Stimulated activated naive CD8-positive, alpha-beta T cell treated with anti-CD3 and anti-CD28 coated beads, Interleukin-15, Interleukin-2, amounts not matched to agents 100 ng/mL and 50 ng/mL, for 24 hours (primary cell): Measurements from ENCODE around the gene SNU13.
"Not testable (repeated sequence)": the region's sequence is repeated elsewhere in the genome, so short reads cannot be mapped to it uniquely, and the experiment has no call there.

Source experiments
- H3K27ac Mint-ChIP-seq: one replicate; pipeline ENCODE4 v1.8.0; 2021; ENCODE audit warnings: mild to moderate bottlenecking, mixed read lengths
- H3K27me3 Mint-ChIP-seq: one replicate; pipeline ENCODE4 v1.8.0; 2021; ENCODE audit warnings: mixed read lengths
- H3K36me3 Mint-ChIP-seq: one replicate; pipeline ENCODE4 v1.8.0; 2021; ENCODE audit warnings: low read depth, mixed read lengths
- H3K4me1 Mint-ChIP-seq: one replicate; pipeline ENCODE4 v1.8.0; 2021; ENCODE audit warnings: low read depth, mixed read lengths
- H3K4me3 Mint-ChIP-seq: one replicate; pipeline ENCODE4 v1.8.0; 2021; ENCODE audit warnings: mild to moderate bottlenecking, mixed read lengths
- H3K9me3 Mint-ChIP-seq: one replicate; pipeline ENCODE4 v1.8.0; 2021; ENCODE audit warnings: mixed read lengths

The SNU13 gene

GRCh38 chr22:41690476-41690875 lies 1.8 kb upstream of the SNU13 start:
- H3K27ac Mint-ChIP-seq, result peak overlapping the region; percentile 49
- H3K36me3 Mint-ChIP-seq, result peaks cover 18% of the 10 kb centered on the region
- H3K4me3 Mint-ChIP-seq, result peak overlapping the region; percentile 67
- H3K27me3 Mint-ChIP-seq, result no peaks in the 10 kb centered on the region
- H3K4me1 Mint-ChIP-seq, result peaks cover 34% of the 10 kb centered on the region
- no peaks in the 10 kb centered on the region for H3K9me3 Mint-ChIP-seq

DNA sequence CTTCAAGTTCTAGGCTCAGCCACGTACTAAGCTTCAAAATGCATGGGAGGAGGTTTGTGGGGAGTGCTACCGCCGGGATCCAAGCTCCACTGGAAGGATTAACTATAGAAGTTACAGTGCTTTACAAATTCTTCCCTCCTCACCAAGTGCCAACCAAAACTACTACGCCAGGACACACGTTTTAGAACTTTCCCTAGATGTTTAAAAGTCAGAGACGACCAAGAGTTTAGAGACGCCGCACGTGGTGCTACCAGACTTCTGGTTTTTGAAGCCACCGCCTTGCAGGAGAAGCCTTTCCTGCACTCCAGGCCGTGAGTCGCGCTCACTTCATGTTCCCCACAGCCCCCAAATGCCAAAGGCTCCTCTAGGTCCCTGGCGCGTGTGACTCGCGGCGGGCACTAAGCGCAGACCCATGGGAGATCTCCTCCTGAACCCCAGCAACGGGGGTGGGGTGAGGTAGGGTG lies 734 bp downstream of the SNU13 start:
- Mint-ChIP-seq H3K27ac (peak overlapping the region; percentile 97), H3K36me3 (peaks cover 22% of the 10 kb centered on the region), H3K4me1 (peaks cover 39% of the 10 kb centered on the region), H3K4me3 (peak overlapping the region; percentile 97), H3K9me3 (no peaks in the 10 kb centered on the region), H3K27me3 (no peaks in the 10 kb centered on the region)

- H3K4me1 Mint-ChIP-seq, result peaks cover 43% of the 10 kb centered on the region
- H3K9me3 Mint-ChIP-seq, H3K27me3 Mint-ChIP-seq: not testable (repeated sequence)
- H3K27ac Mint-ChIP-seq, result peak overlapping the region; percentile 97
- peak overlapping the region; percentile 97 for H3K4me3 Mint-ChIP-seq
- H3K36me3 Mint-ChIP-seq, result peaks cover 28% of the 10 kb centered on the region
These were observed 1.8 kb downstream of the SNU13 start for GRCh38 chr22:41686890-41687289.

DNA sequence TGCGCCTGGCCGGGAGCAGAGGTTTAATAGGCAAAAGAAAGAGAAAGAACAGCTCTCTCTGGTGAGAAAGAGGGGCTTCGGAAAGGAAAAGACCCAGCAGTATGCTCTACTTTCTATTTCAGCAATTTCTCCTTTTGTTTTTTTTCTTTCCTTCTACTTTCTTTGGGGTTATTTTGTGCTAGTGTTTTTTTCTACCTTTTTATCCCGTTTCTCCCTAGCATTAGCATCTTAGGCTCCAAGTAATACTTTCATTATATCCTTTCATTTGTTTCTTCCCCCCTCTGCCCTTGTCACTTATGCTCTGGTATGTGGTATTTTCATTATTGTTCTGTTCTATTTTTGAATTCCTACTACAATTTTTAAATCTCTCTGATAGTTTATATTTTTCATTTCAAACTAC lies 4.5 kb downstream of the SNU13 start:
- Mint-ChIP-seq H3K4me1 (peaks cover 38% of the 10 kb centered on the region), H3K9me3 (no peaks in the 10 kb centered on the region), H3K4me3 (no peak overlapping the region), H3K36me3 (peaks cover 46% of the 10 kb centered on the region), H3K27ac (peak overlapping the region; percentile 96), H3K27me3 (no peaks in the 10 kb centered on the region)

GRCh38 chr22:41683616-41684015 lies 5.1 kb downstream of the SNU13 start:
- Mint-ChIP-seq H3K27ac (peak overlapping the region; percentile 96), H3K36me3 (peaks cover 46% of the 10 kb centered on the region), H3K4me1 (peaks cover 35% of the 10 kb centered on the region), H3K27me3 (no peaks in the 10 kb centered on the region), H3K4me3 (peak overlapping the region; percentile 99), H3K9me3 (no peaks in the 10 kb centered on the region)

GRCh38 chr22:41683052-41683451 lies 5.6 kb downstream of the SNU13 start:
- Mint-ChIP-seq H3K27me3 (no peaks in the 10 kb centered on the region), H3K4me3 (peak overlapping the region; percentile 99), H3K9me3 (no peaks in the 10 kb centered on the region), H3K27ac (peak overlapping the region; percentile 96), H3K4me1 (peaks cover 38% of the 10 kb centered on the region), H3K36me3 (peaks cover 46% of the 10 kb centered on the region)

- H3K9me3 Mint-ChIP-seq, result no peaks in the 10 kb centered on the region
- H3K36me3 Mint-ChIP-seq, result peaks cover 44% of the 10 kb centered on the region
- H3K4me3 Mint-ChIP-seq, result peak overlapping the region; percentile 99
- no peaks in the 10 kb centered on the region for H3K27me3 Mint-ChIP-seq
- H3K4me1 Mint-ChIP-seq, result peaks cover 30% of the 10 kb centered on the region
- H3K27ac Mint-ChIP-seq, result peak overlapping the region; percentile 96
These were observed 6.4 kb downstream of the SNU13 start for GRCh38 chr22:41682033-41682807.

GRCh38 chr22:41681616-41682015 lies 7.1 kb downstream of the SNU13 start:
- Mint-ChIP-seq H3K9me3 (no peaks in the 10 kb centered on the region), H3K36me3 (peaks cover 47% of the 10 kb centered on the region), H3K27me3 (no peaks in the 10 kb centered on the region), H3K4me1 (peaks cover 29% of the 10 kb centered on the region), H3K27ac (peak overlapping the region; percentile 96), H3K4me3 (peak overlapping the region; percentile 99)

DNA sequence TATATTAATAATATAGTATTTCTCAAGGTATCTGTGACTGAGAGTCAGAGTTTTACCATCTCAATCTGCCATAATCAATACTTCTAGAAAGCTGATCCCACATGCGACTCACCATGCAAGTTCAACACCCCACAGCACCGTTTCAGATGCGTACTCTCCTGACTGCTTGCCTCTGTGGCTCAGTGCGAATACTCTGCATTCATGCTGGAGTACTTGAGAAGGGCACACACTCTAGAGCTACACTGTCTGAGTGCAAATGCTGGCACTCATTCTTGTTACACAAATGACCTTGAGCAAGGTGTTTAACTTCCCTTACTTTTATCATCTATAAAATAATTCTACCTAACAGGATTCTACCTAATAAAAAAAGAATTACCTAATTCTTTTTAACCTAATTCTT lies 12.5 kb downstream of the SNU13 start:
- Mint-ChIP-seq H3K27ac (no peak overlapping the region), H3K4me1 (peaks cover 12% of the 10 kb centered on the region), H3K4me3 (no peak overlapping the region), H3K9me3 (no peaks in the 10 kb centered on the region), H3K36me3 (peaks cover 70% of the 10 kb centered on the region), H3K27me3 (no peaks in the 10 kb centered on the region)

DNA sequence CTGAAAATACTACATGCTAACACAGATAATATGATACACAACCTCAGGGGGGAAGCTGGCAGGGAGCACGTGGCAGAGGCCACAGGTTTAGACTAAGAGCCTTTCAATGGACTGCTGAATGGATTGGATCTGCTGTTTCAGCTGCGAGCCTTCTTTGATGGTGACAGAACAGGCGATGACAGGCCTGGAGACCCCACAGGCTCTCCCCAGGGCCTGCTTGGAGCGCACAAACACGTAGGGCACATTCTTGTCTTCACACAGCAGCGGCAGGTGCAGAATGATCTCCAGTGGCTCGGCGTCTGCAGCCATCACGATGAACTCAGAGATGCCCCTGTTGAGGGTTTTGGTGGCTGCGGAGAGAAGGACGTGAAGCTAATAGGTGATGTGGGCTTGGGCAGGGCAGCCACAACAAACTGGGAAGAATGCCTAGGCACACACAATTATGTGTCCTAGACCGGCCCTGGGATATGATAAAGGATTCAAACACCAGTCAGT lies 13.8 kb downstream of the SNU13 start:
- peaks cover 8% of the 10 kb centered on the region for H3K4me1 Mint-ChIP-seq
- no peaks in the 10 kb centered on the region for H3K27me3 Mint-ChIP-seq
- H3K27ac Mint-ChIP-seq, result peak overlapping the region; percentile 45
- H3K9me3 Mint-ChIP-seq, result no peaks in the 10 kb centered on the region
- peaks cover 63% of the 10 kb centered on the region for H3K36me3 Mint-ChIP-seq
- H3K4me3 Mint-ChIP-seq, result no peak overlapping the region

GRCh38 chr22:41672780-41673509 lies 15.7 kb downstream of the SNU13 start:
- H3K27ac Mint-ChIP-seq, result no peak overlapping the region
- peaks cover 4% of the 10 kb centered on the region for H3K4me1 Mint-ChIP-seq
- H3K36me3 Mint-ChIP-seq, result peaks cover 56% of the 10 kb centered on the region
- no peaks in the 10 kb centered on the region for H3K9me3 Mint-ChIP-seq
- no peaks in the 10 kb centered on the region for H3K27me3 Mint-ChIP-seq
- H3K4me3 Mint-ChIP-seq, result no peak overlapping the region

GRCh38 chr22:41672096-41672495 lies 16.6 kb downstream of the SNU13 start:
- H3K4me3 Mint-ChIP-seq, H3K27ac Mint-ChIP-seq, H3K4me1 Mint-ChIP-seq, H3K9me3 Mint-ChIP-seq, H3K27me3 Mint-ChIP-seq: not testable (repeated sequence)
- peaks cover 50% of the 10 kb centered on the region for H3K36me3 Mint-ChIP-seq

DNA sequence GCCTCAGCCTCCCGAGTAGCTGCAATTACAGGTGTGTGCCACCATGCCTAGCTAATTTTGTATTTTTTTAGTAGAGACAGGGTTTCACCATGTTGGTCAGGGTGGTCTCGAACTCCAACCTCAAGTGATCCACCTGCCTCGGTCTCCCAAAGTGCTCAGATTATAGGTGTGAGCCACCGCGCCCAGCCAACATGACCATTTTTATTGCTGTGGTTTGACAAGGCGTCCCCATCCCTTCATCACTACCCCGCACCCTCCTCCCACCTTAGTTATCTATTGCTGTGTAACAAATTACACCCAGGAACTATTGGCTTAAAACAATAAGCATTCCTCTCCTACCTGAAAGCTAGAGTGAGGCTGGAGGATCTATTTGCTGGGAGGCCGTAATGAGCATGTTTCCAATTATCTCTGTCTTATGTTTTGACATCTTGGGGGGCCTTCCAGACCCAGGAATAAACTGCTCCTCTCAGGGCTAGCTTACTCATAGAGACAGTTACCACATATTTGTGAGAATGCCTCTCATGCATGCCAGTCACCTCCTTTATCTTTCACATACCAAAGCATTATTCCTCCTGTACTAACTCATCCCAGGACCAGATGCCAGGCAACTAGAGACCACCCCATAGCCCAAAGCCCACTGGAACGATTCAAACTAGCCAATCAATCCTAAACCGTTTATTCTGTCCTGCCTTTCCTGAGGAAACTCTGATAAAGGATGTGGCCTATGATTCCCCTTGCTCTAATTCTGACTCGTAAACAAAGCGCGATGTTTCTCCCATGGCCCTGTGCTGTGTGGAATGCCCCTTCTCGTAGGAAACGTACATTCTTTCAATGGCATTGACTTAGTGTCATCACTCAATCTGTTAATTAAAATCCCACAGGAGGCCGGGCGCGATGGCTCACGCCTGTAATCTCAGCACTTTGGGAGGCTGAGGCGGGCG lies 19.4 kb downstream of the SNU13 start:
- no peak overlapping the region for H3K4me3 Mint-ChIP-seq

DNA sequence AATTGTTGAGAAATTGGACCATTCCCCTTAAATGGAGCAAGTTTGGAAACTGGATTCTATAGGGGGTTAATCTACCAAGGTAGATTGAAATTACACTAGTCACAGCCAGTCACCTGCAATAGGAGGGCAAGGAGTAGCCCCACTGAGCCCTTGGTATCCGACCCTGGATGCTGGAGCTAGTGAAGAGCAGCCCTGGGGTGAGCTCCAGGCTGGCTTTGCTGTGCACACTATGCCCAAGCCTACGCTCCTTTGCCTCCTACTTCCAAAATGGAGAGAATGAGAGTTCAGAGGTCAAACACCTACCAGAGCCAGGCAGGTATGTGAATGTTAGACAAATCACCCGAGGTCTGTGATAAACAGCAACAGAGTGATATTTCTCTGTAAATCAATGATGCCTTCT lies 23.7 kb downstream of the SNU13 start:
- no peak overlapping the region for H3K27ac Mint-ChIP-seq
- no peaks in the 10 kb centered on the region for H3K27me3 Mint-ChIP-seq
- no peak overlapping the region for H3K4me3 Mint-ChIP-seq
- peaks cover 6% of the 10 kb centered on the region for H3K4me1 Mint-ChIP-seq
- peaks cover 57% of the 10 kb centered on the region for H3K36me3 Mint-ChIP-seq
- H3K9me3 Mint-ChIP-seq, result no peaks in the 10 kb centered on the region

More for the DNA sequence above, 19.4 kb downstream of the SNU13 start:
- no peaks in the 10 kb centered on the region for H3K9me3 Mint-ChIP-seq
- H3K36me3 Mint-ChIP-seq, result peaks cover 39% of the 10 kb centered on the region
- H3K27ac Mint-ChIP-seq, result peak overlapping the region; percentile 10
- H3K27me3 Mint-ChIP-seq, result no peaks in the 10 kb centered on the region
- H3K4me1 Mint-ChIP-seq, result peaks cover 6% of the 10 kb centered on the region
